Effector memory CD8-positive, alpha-beta T cell (primary cell): Measurements from ENCODE around the gene PIWIL4.
"Not testable (repeated sequence)": the region's sequence is repeated elsewhere in the genome, so short reads cannot be mapped to it uniquely, and the experiment has no call there.

Experiments used
- ATAC-seq: fragments of 150-1000 bp; cut with Tn5 transposase; replicated peaks from 2 replicates; pipeline ENCODE4 v1.10.0; 2021; ENCODE audit warnings: mild to moderate bottlenecking, moderate library complexity
- DNase-seq, 3 experiments: peaks; one replicate each; pipeline ENCODE4 v3.0.0; 2021
- H3K27ac Mint-ChIP-seq, 2 donors: one replicate each; pipeline ENCODE4 v1.8.0; 2022; ENCODE audit warnings: mild to moderate bottlenecking in 2 of 2, mixed read lengths in 2 of 2, moderate library complexity in 2 of 2
- H3K27me3 Mint-ChIP-seq, 2 donors: one replicate each; pipeline ENCODE4 v1.8.0; 2022; ENCODE audit warnings: mixed read lengths in 2 of 2
- H3K36me3 Mint-ChIP-seq: one replicate; pipeline ENCODE4 v1.8.0; 2022; ENCODE audit warnings: mild to moderate bottlenecking, moderate library complexity, mixed read lengths; ENCODE audit not compliant: insufficient read depth
- H3K4me1 Mint-ChIP-seq, 2 donors: one replicate each; pipeline ENCODE4 v1.8.0; 2022; ENCODE audit warnings: low read depth in 2 of 2, mixed read lengths in 2 of 2
- H3K4me3 Mint-ChIP-seq, 2 donors: one replicate each; pipeline ENCODE4 v1.8.0; 2022; ENCODE audit warnings: mild to moderate bottlenecking in 2 of 2, mixed read lengths in 2 of 2, moderate library complexity in 2 of 2
- H3K9me3 Mint-ChIP-seq, 2 donors: one replicate each; pipeline ENCODE4 v1.8.0; 2022; ENCODE audit warnings: mixed read lengths in 2 of 2

The PIWIL4 gene

GRCh38 chr11:94639901-94640721 lies 72.9 kb downstream of the PIWIL4 start:
- Mint-ChIP-seq H3K4me3 (no peak overlapping the region), H3K9me3 (no peaks in the 10 kb centered on the region), H3K27ac (no peak overlapping the region), H3K27me3 (peaks cover 8 to 16% of the 10 kb centered on the region in 2 donors), H3K36me3 (no peaks in the 10 kb centered on the region), H3K4me1 (no peaks in the 10 kb centered on the region)
- no peak for ATAC-seq
- DNase-seq, result no peak

DNA sequence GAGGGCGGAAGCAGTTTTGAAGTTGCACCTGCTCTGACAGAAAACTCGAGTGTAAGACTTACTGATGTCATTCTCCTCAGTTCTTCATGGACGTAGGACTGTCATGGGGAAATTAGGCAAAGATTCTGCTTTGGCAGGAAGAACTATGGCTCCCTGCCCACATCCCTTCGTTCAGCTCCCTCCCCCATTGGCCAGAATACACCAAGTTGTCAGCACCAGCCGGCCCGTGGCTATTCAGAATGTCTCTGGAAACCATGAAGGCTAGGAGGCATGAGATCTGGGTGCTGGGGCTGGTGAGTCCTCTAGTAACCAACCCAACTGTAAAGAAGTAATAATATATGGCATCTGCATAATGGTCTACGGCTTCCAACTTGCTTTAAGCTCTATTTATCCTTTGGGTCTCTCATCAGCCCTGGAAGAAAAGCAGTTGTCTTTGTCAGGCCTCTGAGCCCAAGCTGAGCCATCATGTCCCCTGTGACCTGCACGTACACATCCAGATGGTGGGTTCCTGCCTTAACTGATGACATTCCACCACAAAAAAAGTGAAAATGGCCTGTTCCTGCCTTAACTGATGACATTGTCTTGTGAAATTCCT lies 74.1 kb downstream of the PIWIL4 start:
- H3K4me1 Mint-ChIP-seq, result no peaks in the 10 kb centered on the region
- H3K4me3 Mint-ChIP-seq, result no peak overlapping the region
- DNase-seq (no peak), ATAC-seq (no peak)
- H3K9me3 Mint-ChIP-seq, result no peaks in the 10 kb centered on the region
- no peak overlapping the region for H3K27ac Mint-ChIP-seq
- H3K27me3 Mint-ChIP-seq, result peaks cover 14 to 16% of the 10 kb centered on the region in 2 donors
- H3K36me3 Mint-ChIP-seq, result no peaks in the 10 kb centered on the region

DNA sequence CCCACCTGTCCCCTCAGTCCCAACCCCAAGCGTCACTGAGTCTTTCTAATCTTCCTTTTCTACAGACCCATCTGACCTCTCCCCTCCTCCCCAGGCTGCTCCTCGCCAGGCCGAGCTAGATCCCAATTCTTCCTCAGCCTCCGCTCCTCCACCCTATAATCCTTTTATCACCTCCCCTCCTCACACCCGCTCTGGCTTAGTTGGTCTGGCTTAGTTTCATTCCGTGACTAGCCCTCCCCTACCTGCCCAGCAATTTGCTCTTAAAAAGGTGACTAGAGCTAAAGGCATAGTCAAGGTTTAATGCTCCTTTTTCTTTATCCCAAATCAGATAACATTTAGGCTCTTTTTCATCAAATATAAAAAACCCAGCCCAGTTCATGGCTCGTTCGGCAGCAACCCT lies 76.0 kb downstream of the PIWIL4 start:
- not testable (repeated sequence) for H3K9me3 Mint-ChIP-seq, H3K4me1 Mint-ChIP-seq, H3K27ac Mint-ChIP-seq, DNase-seq, ATAC-seq, H3K36me3 Mint-ChIP-seq, H3K4me3 Mint-ChIP-seq
- peaks cover 21 to 25% of the 10 kb centered on the region in 2 donors for H3K27me3 Mint-ChIP-seq

GRCh38 chr11:94647926-94648325 lies 80.8 kb downstream of the PIWIL4 start:
- H3K36me3 Mint-ChIP-seq, result no peaks in the 10 kb centered on the region
- H3K27ac Mint-ChIP-seq, result no peak overlapping the region
- ATAC-seq, result no peak
- no peak overlapping the region for H3K4me3 Mint-ChIP-seq
- no peaks in the 10 kb centered on the region for H3K4me1 Mint-ChIP-seq
- DNase-seq, result no peak
- no peaks in the 10 kb centered on the region for H3K9me3 Mint-ChIP-seq
- peaks cover 20 to 40% of the 10 kb centered on the region in 2 donors for H3K27me3 Mint-ChIP-seq

- no peaks in the 10 kb centered on the region for H3K9me3 Mint-ChIP-seq
- no peak overlapping the region for H3K27ac Mint-ChIP-seq
- peaks cover 29 to 32% of the 10 kb centered on the region in 2 donors for H3K27me3 Mint-ChIP-seq
- H3K36me3 Mint-ChIP-seq, result no peaks in the 10 kb centered on the region
- no peak overlapping the region for H3K4me3 Mint-ChIP-seq
- no peak for DNase-seq
- no peaks in the 10 kb centered on the region for H3K4me1 Mint-ChIP-seq
- no peak for ATAC-seq
Observed at GRCh38 chr11:94648789-94649188, 81.6 kb downstream of the PIWIL4 start.

- no peak for ATAC-seq
- DNase-seq, result no peak
- Mint-ChIP-seq H3K4me3 (no peak overlapping the region), H3K27me3 (peaks cover 29 to 32% of the 10 kb centered on the region in 2 donors), H3K36me3 (no peaks in the 10 kb centered on the region), H3K9me3 (no peaks in the 10 kb centered on the region), H3K27ac (no peak overlapping the region), H3K4me1 (no peaks in the 10 kb centered on the region)
Observed at GRCh38 chr11:94649254-94649653, 82.1 kb downstream of the PIWIL4 start.

- DNase-seq (no peak), ATAC-seq (no peak)
- Mint-ChIP-seq H3K9me3 (no peaks in the 10 kb centered on the region), H3K4me1 (no peaks in the 10 kb centered on the region), H3K27ac (no peak overlapping the region), H3K36me3 (no peaks in the 10 kb centered on the region), H3K27me3 (peaks cover 27 to 40% of the 10 kb centered on the region in 2 donors), H3K4me3 (no peak overlapping the region)
Observed at GRCh38 chr11:94649964-94650623, 82.9 kb downstream of the PIWIL4 start.

DNA sequence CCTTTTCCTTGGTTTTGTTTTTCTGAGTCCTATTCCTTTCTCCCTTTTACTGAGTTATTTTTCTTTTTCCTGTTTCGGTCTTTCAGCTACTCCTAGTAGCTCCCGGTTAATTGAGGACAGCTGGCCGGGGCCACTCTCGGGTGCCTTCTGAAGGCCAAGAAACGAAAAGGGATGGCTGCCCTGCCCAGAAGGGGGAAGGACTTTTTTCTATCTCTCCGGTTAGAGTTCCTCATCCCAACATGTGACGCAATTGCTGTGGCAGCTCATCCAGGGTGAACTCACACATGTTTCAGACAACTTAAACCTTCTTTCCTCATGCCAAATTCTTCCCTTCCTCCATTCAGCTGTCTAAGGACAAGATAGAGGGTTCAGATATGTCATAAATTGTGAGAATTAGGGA lies 83.6 kb downstream of the PIWIL4 start:
- Mint-ChIP-seq H3K27me3 (peaks cover 21 to 41% of the 10 kb centered on the region in 2 donors), H3K4me1 (no peaks in the 10 kb centered on the region), H3K36me3 (no peaks in the 10 kb centered on the region), H3K9me3 (no peaks in the 10 kb centered on the region), H3K4me3 (no peak overlapping the region), H3K27ac (no peak overlapping the region)
- ATAC-seq (no peak), DNase-seq (no peak)

- ATAC-seq (no peak), DNase-seq (no peak)
- H3K36me3 Mint-ChIP-seq, result no peaks in the 10 kb centered on the region
- no peak overlapping the region for H3K4me3 Mint-ChIP-seq
- no peak overlapping the region for H3K27ac Mint-ChIP-seq
- H3K27me3 Mint-ChIP-seq, result peaks cover 26 to 45% of the 10 kb centered on the region in 2 donors
- H3K9me3 Mint-ChIP-seq, result no peaks in the 10 kb centered on the region
- H3K4me1 Mint-ChIP-seq, result no peaks in the 10 kb centered on the region
Observed at GRCh38 chr11:94652735-94653284, 85.6 kb downstream of the PIWIL4 start.

- ATAC-seq (no peak), DNase-seq (no peak)
- no peaks in the 10 kb centered on the region for H3K9me3 Mint-ChIP-seq
- H3K27ac Mint-ChIP-seq, result no peak overlapping the region
- no peak overlapping the region for H3K4me3 Mint-ChIP-seq
- no peaks in the 10 kb centered on the region for H3K4me1 Mint-ChIP-seq
- peaks cover 27 to 48% of the 10 kb centered on the region in 2 donors for H3K27me3 Mint-ChIP-seq
- no peaks in the 10 kb centered on the region for H3K36me3 Mint-ChIP-seq
Observed at GRCh38 chr11:94653561-94653960, 86.4 kb downstream of the PIWIL4 start.

- Mint-ChIP-seq H3K4me3 (no peak overlapping the region), H3K36me3 (no peaks in the 10 kb centered on the region), H3K4me1 (no peaks in the 10 kb centered on the region), H3K9me3 (no peaks in the 10 kb centered on the region), H3K27me3 (peaks cover 33 to 55% of the 10 kb centered on the region in 2 donors), H3K27ac (no peak overlapping the region)
- ATAC-seq (no peak), DNase-seq (no peak)
Observed at GRCh38 chr11:94654201-94654600, 87.0 kb downstream of the PIWIL4 start.

DNA sequence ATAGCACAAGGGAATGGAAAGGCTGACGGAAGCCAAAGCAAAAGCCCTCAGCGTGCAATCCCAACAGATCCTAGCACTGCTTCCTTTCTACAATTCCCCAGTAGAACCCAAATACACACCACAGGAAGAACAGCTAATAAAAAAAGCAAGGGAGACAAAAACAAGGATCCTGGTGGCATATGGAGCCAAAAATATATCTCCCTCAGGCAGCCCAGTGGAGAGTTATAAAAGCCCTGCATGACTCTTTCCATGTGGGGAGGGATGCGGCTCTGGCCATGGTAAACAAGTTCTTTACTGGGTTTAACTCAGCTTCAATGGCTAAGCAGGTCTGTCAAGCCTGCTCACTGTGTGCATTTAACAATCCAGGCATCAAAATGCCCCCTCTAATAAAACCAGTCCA lies 88.1 kb downstream of the PIWIL4 start:
- Mint-ChIP-seq H3K36me3 (no peaks in the 10 kb centered on the region), H3K4me3 (no peak overlapping the region), H3K27ac (no peak overlapping the region), H3K27me3 (peaks cover 37 to 65% of the 10 kb centered on the region in 2 donors), H3K9me3 (no peaks in the 10 kb centered on the region), H3K4me1 (no peaks in the 10 kb centered on the region)
- DNase-seq, result no peak
- ATAC-seq, result no peak

DNA sequence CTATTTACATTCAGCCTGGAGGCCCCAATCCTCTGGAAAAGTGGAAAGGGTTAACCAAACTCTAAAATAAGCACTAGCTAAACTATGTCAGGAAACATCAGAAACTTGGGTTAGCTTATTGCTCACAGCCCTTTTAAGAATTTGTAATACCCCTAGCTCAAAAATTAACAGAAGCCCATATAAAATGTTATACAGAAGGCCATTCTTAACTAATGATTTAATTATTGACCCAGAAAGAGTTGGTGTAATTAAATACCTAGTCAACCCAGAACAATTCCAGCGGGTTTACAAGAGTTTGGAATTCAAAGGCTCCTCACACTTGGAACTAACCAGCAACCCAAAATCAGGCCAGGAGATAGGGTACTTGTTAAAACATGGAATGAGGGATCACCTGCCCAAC lies 88.8 kb downstream of the PIWIL4 start:
- ATAC-seq, result no peak
- H3K4me3 Mint-ChIP-seq, result no peak overlapping the region
- H3K27me3 Mint-ChIP-seq, result peaks cover 39 to 65% of the 10 kb centered on the region in 2 donors
- H3K4me1 Mint-ChIP-seq, result no peaks in the 10 kb centered on the region
- no peaks in the 10 kb centered on the region for H3K9me3 Mint-ChIP-seq
- no peaks in the 10 kb centered on the region for H3K36me3 Mint-ChIP-seq
- no peak overlapping the region for H3K27ac Mint-ChIP-seq
- DNase-seq, result no peak
